GM23338 (cell line): ENCODE results near the gene SLC2A8. TPM values are rescaled to one million over a fixed set of nuclear protein-coding genes. Genes with fewer than 3 reads are reported as not detected.

ENCODE experiments used
- ATAC-seq: fragments of 200-7000 bp; cut with Tn5 transposase; 3 replicates; pipeline ENCODE4 v1.9.1; 2020
- DNase-seq: peaks from one replicate; pipeline ENCODE4 v3.0.0-alpha.2; 2015; ENCODE audit warnings: low spot score
- H2AFZ ChIP-seq: fragments of 200-600 bp; sonication (generic); 2 replicates; pipeline ENCODE4 v1.8.0; 2016; ENCODE audit warnings: antibody characterized with exemption, mild to moderate bottlenecking, moderate library complexity
- H3F3A ChIP-seq: fragments of 200-600 bp; sonication (generic); replicated peaks from 2 replicates; pipeline ENCODE4 v1.8.0; 2017; ENCODE audit warnings: antibody characterized with exemption, mixed run types, low read depth
- H3K27ac ChIP-seq: fragments of 200-600 bp; sonication (generic); 2 replicates; pipeline ENCODE4 v1.6.1; 2016; ENCODE audit warnings: low read depth
- H3K27me3 ChIP-seq: fragments of 200-600 bp; sonication (generic); 2 replicates; pipeline ENCODE4 v1.8.0; 2016; ENCODE audit warnings: mild to moderate bottlenecking, mixed run types, moderate library complexity; ENCODE audit not compliant: insufficient read depth
- H3K36me3 ChIP-seq: fragments of 200-600 bp; sonication (generic); 2 replicates; pipeline ENCODE4 v1.8.0; 2016; ENCODE audit warnings: mild to moderate bottlenecking; ENCODE audit not compliant: insufficient read depth
- H3K4me1 ChIP-seq: fragments of 200-600 bp; sonication (generic); 2 replicates; pipeline ENCODE4 v1.8.0; 2016; ENCODE audit warnings: mild to moderate bottlenecking, moderate library complexity; ENCODE audit not compliant: insufficient read depth
- H3K4me2 ChIP-seq: fragments of 200-600 bp; sonication (generic); 2 replicates; pipeline ENCODE4 v1.7.1; 2017; ENCODE audit warnings: mixed run types
- H3K4me3 ChIP-seq: fragments of 200-600 bp; sonication (generic); 2 replicates; pipeline ENCODE4 v1.6.1; 2016; ENCODE audit warnings: mixed run types
- H3K79me2 ChIP-seq: fragments of 200-600 bp; sonication (generic); replicated peaks from 2 replicates; pipeline ENCODE4 v1.8.0; 2017; ENCODE audit warnings: mild to moderate bottlenecking; ENCODE audit not compliant: insufficient read depth
- H3K9me2 ChIP-seq: fragments of 200-600 bp; sonication (generic); 2 replicates; pipeline ENCODE4 v1.8.0; 2017; ENCODE audit not compliant: insufficient read depth
- H4K20me1 ChIP-seq: fragments of 200-600 bp; sonication (generic); replicated peaks from 2 replicates; pipeline ENCODE4 v1.8.0; 2017; ENCODE audit warnings: mild to moderate bottlenecking; ENCODE audit not compliant: insufficient read depth
- H3K27ac Mint-ChIP-seq: 2 replicates; pipeline ENCODE4 v1.8.0; 2020; ENCODE audit warnings: inconsistent platforms, mild to moderate bottlenecking, moderate library complexity, mixed read lengths
- H3K27me3 Mint-ChIP-seq: 3 replicates; pipeline ENCODE4 v1.8.0; 2022; ENCODE audit warnings: low read depth, mild to moderate bottlenecking, moderate library complexity, mixed read lengths, inconsistent platforms; ENCODE audit not compliant: insufficient read depth, poor library complexity
- H3K36me3 Mint-ChIP-seq: 3 replicates; pipeline ENCODE4 v1.8.0; 2021; ENCODE audit warnings: low read depth, mild to moderate bottlenecking, inconsistent platforms, moderate library complexity, mixed read lengths
- H3K4me1 Mint-ChIP-seq: 3 replicates; pipeline ENCODE4 v1.8.0; 2020; ENCODE audit warnings: mild to moderate bottlenecking, inconsistent platforms, mixed read lengths
- H3K4me3 Mint-ChIP-seq: 3 replicates; pipeline ENCODE4 v1.8.0; 2021; ENCODE audit warnings: moderate library complexity, mild to moderate bottlenecking, inconsistent platforms, mixed read lengths
- H3K9me3 Mint-ChIP-seq: 3 replicates; pipeline ENCODE4 v1.8.0; 2020; ENCODE audit warnings: moderate library complexity, mild to moderate bottlenecking, inconsistent platforms, mixed read lengths
- CREB1 ChIP-seq: fragments of 250-450 bp; sonication (Bioruptor Pico); IDR thresholded peaks from 2 replicates; pipeline ENCODE4 v1.5.0; 2020; ENCODE audit warnings: low read depth, mild to moderate bottlenecking, moderate library complexity
- EZH2 ChIP-seq: fragments of 200-600 bp; sonication (generic); IDR thresholded peaks from one replicate; pipeline ENCODE4 v1.8.0; 2017; ENCODE audit warnings: antibody characterized with exemption, mild to moderate bottlenecking, low read depth; ENCODE audit not compliant: unreplicated experiment
- EZH2phosphoT487 ChIP-seq: fragments of 200-600 bp; sonication (generic); IDR thresholded peaks from one replicate; pipeline ENCODE4 v1.8.1; 2018; ENCODE audit warnings: antibody characterized with exemption; ENCODE audit not compliant: unreplicated experiment
- JUNB ChIP-seq: IDR thresholded peaks from one replicate; pipeline ENCODE4 v1.6.1; 2016; ENCODE audit warnings: antibody characterized with exemption; ENCODE audit not compliant: unreplicated experiment
- POLR2AphosphoS5 ChIP-seq: IDR thresholded peaks from 2 replicates; pipeline ENCODE4 v1.6.1; 2016; ENCODE audit warnings: antibody characterized with exemption, low read depth
- STAT1 ChIP-seq: IDR thresholded peaks from one replicate; pipeline ENCODE4 v1.6.1; 2016; ENCODE audit warnings: antibody characterized with exemption; ENCODE audit not compliant: unreplicated experiment
- ZNF114 ChIP-seq: fragments of 250-450 bp; sonication (Bioruptor Pico); IDR thresholded peaks from 2 replicates; pipeline ENCODE4 v1.5.0; 2020; ENCODE audit warnings: mild to moderate bottlenecking, moderate library complexity
- ZNF331 ChIP-seq: fragments of 250-450 bp; sonication (Bioruptor Pico); IDR thresholded peaks from 2 replicates; pipeline ENCODE4 v1.5.0; 2020; ENCODE audit warnings: low read depth, mild to moderate bottlenecking, moderate library complexity
- polyA plus RNA-seq: library from polyadenylated mRNA; unstranded; fragments of >200 nt; fragmentation: Nextera tagmentation; extraction: Ambion mirVana; gene quantifications from 2 replicates; pipeline ENCODE4 v1.2.1, GENCODE V29; 2016
- total RNA-seq: library from RNA; depleted of rRNA; stranded (reverse); fragments of >200 nt; shearing (Covaris generic); gene quantifications from 2 replicates; pipeline ENCODE4 v1.2.3, GENCODE V29; 2014
- TF ChIP-seq, protein P1 (sequence below): IDR thresholded peaks from one replicate; pipeline ENCODE4 v1.6.1; 2018; ENCODE audit warnings: antibody characterized with exemption; ENCODE audit not compliant: unreplicated experiment
- TF ChIP-seq, protein P2 (sequence below): fragments of 250-450 bp; sonication (Bioruptor Pico); IDR thresholded peaks from 2 replicates; pipeline ENCODE4 v1.5.0; 2020; ENCODE audit warnings: mild to moderate bottlenecking, moderate library complexity
- TF ChIP-seq, protein P3 (sequence below): IDR thresholded peaks from 2 replicates; pipeline ENCODE4 v1.6.1; 2016; ENCODE audit warnings: antibody characterized with exemption
- TF ChIP-seq, protein P4 (sequence below), 2 experiments: fragments of 200-600 bp in 1 of 2; sonication (generic) in 1 of 2; conservative IDR thresholded peaks; 2 replicates each; pipeline versions ENCODE4 v1.5.1 to v1.6.1; 2016 to 2017; ENCODE audit warnings: antibody characterized with exemption in 2 of 2, low read depth in 2 of 2, mild to moderate bottlenecking in 2 of 2, moderate library complexity in 1 of 2

Gene SLC2A8
- total and polyA plus RNA-seq, 2 experiments from 2014 or later = 16.3 to 34.1 TPM

DNA sequence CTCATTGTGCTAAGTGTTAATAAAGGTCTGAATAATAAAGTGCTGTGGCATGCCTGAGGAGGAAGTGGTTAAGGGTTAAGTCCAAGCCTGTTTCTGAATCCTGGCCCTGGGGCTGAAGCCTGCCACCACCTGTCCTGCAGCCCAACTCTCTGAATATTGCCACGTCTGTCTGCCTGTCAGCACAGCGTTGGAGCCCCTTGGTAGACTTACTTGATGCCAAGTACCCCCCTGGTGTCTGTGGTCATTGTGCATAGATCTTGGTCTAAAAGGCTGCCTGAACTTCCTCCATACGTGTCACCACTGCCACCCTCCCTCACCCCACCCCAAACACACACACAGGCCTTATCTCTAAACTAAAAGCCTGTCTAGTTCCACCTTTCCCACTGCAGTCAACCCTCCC is 35.4 kb upstream of the SLC2A8 start:
- no peaks in the 10 kb centered on the region for H3K27me3 ChIP-seq
- H2AFZ ChIP-seq = no peak overlapping the region
- peaks cover 1% of the 10 kb centered on the region for H3K27me3 Mint-ChIP-seq
- H3K4me3 Mint-ChIP-seq = no peak overlapping the region
- H3K9me2 ChIP-seq = no peaks in the 10 kb centered on the region
- H3K79me2 ChIP-seq = no peaks in the 10 kb centered on the region
- H3K4me1 Mint-ChIP-seq = no peaks in the 10 kb centered on the region; the same call in 1 of the 3 replicates
- H3F3A ChIP-seq = no peaks in the 10 kb centered on the region
- no peaks in the 10 kb centered on the region for H3K9me3 Mint-ChIP-seq
- TF ChIP-seq EZH2phosphoT487 (no peak), EZH2 (no peak), JUNB (no peak), ZNF331 (CRISPR knock-in tag) (no peak), STAT1 (no peak), POLR2AphosphoS5 (no peak), CREB1 (CRISPR knock-in tag) (no peak), ZNF114 (no peak)
- TF ChIP-seq, protein P1, sequence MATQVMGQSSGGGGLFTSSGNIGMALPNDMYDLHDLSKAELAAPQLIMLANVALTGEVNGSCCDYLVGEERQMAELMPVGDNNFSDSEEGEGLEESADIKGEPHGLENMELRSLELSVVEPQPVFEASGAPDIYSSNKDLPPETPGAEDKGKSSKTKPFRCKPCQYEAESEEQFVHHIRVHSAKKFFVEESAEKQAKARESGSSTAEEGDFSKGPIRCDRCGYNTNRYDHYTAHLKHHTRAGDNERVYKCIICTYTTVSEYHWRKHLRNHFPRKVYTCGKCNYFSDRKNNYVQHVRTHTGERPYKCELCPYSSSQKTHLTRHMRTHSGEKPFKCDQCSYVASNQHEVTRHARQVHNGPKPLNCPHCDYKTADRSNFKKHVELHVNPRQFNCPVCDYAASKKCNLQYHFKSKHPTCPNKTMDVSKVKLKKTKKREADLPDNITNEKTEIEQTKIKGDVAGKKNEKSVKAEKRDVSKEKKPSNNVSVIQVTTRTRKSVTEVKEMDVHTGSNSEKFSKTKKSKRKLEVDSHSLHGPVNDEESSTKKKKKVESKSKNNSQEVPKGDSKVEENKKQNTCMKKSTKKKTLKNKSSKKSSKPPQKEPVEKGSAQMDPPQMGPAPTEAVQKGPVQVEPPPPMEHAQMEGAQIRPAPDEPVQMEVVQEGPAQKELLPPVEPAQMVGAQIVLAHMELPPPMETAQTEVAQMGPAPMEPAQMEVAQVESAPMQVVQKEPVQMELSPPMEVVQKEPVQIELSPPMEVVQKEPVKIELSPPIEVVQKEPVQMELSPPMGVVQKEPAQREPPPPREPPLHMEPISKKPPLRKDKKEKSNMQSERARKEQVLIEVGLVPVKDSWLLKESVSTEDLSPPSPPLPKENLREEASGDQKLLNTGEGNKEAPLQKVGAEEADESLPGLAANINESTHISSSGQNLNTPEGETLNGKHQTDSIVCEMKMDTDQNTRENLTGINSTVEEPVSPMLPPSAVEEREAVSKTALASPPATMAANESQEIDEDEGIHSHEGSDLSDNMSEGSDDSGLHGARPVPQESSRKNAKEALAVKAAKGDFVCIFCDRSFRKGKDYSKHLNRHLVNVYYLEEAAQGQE = no peak
- TF ChIP-seq, protein P2, sequence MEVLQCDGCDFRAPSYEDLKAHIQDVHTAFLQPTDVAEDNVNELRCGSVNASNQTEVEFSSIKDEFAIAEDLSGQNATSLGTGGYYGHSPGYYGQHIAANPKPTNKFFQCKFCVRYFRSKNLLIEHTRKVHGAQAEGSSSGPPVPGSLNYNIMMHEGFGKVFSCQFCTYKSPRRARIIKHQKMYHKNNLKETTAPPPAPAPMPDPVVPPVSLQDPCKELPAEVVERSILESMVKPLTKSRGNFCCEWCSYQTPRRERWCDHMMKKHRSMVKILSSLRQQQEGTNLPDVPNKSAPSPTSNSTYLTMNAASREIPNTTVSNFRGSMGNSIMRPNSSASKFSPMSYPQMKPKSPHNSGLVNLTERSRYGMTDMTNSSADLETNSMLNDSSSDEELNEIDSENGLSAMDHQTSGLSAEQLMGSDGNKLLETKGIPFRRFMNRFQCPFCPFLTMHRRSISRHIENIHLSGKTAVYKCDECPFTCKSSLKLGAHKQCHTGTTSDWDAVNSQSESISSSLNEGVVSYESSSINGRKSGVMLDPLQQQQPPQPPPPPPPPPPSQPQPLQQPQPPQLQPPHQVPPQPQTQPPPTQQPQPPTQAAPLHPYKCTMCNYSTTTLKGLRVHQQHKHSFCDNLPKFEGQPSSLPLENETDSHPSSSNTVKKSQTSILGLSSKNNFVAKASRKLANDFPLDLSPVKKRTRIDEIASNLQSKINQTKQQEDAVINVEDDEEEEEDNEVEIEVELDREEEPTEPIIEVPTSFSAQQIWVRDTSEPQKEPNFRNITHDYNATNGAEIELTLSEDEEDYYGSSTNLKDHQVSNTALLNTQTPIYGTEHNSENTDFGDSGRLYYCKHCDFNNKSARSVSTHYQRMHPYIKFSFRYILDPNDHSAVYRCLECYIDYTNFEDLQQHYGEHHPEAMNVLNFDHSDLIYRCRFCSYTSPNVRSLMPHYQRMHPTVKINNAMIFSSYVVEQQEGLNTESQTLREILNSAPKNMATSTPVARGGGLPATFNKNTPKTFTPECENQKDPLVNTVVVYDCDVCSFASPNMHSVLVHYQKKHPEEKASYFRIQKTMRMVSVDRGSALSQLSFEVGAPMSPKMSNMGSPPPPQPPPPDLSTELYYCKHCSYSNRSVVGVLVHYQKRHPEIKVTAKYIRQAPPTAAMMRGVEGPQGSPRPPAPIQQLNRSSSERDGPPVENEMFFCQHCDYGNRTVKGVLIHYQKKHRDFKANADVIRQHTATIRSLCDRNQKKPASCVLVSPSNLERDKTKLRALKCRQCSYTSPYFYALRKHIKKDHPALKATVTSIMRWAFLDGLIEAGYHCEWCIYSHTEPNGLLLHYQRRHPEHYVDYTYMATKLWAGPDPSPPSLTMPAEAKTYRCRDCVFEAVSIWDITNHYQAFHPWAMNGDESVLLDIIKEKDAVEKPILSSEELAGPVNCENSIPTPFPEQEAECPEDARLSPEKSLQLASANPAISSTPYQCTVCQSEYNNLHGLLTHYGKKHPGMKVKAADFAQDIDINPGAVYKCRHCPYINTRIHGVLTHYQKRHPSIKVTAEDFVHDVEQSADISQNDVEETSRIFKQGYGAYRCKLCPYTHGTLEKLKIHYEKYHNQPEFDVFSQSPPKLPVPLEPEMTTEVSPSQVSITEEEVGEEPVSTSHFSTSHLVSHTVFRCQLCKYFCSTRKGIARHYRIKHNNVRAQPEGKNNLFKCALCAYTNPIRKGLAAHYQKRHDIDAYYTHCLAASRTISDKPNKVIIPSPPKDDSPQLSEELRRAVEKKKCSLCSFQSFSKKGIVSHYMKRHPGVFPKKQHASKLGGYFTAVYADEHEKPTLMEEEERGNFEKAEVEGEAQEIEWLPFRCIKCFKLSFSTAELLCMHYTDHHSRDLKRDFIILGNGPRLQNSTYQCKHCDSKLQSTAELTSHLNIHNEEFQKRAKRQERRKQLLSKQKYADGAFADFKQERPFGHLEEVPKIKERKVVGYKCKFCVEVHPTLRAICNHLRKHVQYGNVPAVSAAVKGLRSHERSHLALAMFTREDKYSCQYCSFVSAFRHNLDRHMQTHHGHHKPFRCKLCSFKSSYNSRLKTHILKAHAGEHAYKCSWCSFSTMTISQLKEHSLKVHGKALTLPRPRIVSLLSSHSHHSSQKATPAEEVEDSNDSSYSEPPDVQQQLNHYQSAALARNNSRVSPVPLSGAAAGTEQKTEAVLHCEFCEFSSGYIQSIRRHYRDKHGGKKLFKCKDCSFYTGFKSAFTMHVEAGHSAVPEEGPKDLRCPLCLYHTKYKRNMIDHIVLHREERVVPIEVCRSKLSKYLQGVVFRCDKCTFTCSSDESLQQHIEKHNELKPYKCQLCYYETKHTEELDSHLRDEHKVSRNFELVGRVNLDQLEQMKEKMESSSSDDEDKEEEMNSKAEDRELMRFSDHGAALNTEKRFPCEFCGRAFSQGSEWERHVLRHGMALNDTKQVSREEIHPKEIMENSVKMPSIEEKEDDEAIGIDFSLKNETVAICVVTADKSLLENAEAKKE = no peak
- TF ChIP-seq, protein P3, sequence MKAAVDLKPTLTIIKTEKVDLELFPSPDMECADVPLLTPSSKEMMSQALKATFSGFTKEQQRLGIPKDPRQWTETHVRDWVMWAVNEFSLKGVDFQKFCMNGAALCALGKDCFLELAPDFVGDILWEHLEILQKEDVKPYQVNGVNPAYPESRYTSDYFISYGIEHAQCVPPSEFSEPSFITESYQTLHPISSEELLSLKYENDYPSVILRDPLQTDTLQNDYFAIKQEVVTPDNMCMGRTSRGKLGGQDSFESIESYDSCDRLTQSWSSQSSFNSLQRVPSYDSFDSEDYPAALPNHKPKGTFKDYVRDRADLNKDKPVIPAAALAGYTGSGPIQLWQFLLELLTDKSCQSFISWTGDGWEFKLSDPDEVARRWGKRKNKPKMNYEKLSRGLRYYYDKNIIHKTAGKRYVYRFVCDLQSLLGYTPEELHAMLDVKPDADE = no peak
- TF ChIP-seq, protein P4, sequence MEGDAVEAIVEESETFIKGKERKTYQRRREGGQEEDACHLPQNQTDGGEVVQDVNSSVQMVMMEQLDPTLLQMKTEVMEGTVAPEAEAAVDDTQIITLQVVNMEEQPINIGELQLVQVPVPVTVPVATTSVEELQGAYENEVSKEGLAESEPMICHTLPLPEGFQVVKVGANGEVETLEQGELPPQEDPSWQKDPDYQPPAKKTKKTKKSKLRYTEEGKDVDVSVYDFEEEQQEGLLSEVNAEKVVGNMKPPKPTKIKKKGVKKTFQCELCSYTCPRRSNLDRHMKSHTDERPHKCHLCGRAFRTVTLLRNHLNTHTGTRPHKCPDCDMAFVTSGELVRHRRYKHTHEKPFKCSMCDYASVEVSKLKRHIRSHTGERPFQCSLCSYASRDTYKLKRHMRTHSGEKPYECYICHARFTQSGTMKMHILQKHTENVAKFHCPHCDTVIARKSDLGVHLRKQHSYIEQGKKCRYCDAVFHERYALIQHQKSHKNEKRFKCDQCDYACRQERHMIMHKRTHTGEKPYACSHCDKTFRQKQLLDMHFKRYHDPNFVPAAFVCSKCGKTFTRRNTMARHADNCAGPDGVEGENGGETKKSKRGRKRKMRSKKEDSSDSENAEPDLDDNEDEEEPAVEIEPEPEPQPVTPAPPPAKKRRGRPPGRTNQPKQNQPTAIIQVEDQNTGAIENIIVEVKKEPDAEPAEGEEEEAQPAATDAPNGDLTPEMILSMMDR (conservative IDR thresholded peaks at IDR 0.05; ENCODE audit: low read depth in 2 of 2) = no peak
- H3K4me2 ChIP-seq = no peak overlapping the region
- DNase-seq = no peak
- no peak overlapping the region for H3K27ac ChIP-seq
- no peaks in the 10 kb centered on the region for H4K20me1 ChIP-seq
- H3K4me3 ChIP-seq = no peak overlapping the region
- H3K36me3 ChIP-seq = peaks cover 3% of the 10 kb centered on the region; the same call in 1 of the 2 replicates
- no peak for ATAC-seq
- H3K4me1 ChIP-seq = no peaks in the 10 kb centered on the region
- H3K27ac Mint-ChIP-seq = no peak overlapping the region
- H3K36me3 Mint-ChIP-seq = no peaks in the 10 kb centered on the region; the same call in 2 of the 3 replicates
